Subcutaneous abdominal adipose tissue (tissue), 5 donors: ENCODE results near the gene BEST3.
"Not testable (repeated sequence)": the region's sequence is repeated elsewhere in the genome, so short reads cannot be mapped to it uniquely, and the experiment has no call there.

ENCODE experiments used
- H3K27ac ChIP-seq: one replicate; pipeline ENCODE4 v1.7.0; 2013; ENCODE audit warnings: low read depth, mild to moderate bottlenecking, inconsistent platforms, low read length, moderate library complexity
- H3K27me3 ChIP-seq, 5 donors: one replicate each; pipeline ENCODE4 v1.7.0; 2013; ENCODE audit warnings: low read length in 5 of 5, inconsistent platforms in 1 of 5; ENCODE audit not compliant: control insufficient read depth in 5 of 5, insufficient read depth in 4 of 5
- H3K36me3 ChIP-seq, 5 donors: one replicate each; pipeline ENCODE4 v1.7.0; 2013; ENCODE audit warnings: low read length in 5 of 5; ENCODE audit not compliant: control insufficient read depth in 5 of 5, insufficient read depth in 5 of 5
- H3K4me1 ChIP-seq, 5 donors: one replicate each; pipeline ENCODE4 v1.7.0; 2013; ENCODE audit warnings: low read length in 5 of 5, mild to moderate bottlenecking in 3 of 5, moderate library complexity in 1 of 5; ENCODE audit not compliant: control insufficient read depth in 5 of 5, insufficient read depth in 5 of 5
- H3K4me3 ChIP-seq, 5 donors: one replicate each; pipeline ENCODE4 v1.7.0; 2013; ENCODE audit warnings: low read length in 5 of 5, low read depth in 1 of 5
- H3K9ac ChIP-seq, 5 donors: one replicate each; pipeline ENCODE4 v1.7.0; 2013; ENCODE audit warnings: low read length in 5 of 5, mild to moderate bottlenecking in 4 of 5, moderate library complexity in 3 of 5
- H3K9me3 ChIP-seq, 5 donors: one replicate each; pipeline ENCODE4 v1.7.0; 2013; ENCODE audit warnings: low read length in 5 of 5; ENCODE audit not compliant: control insufficient read depth in 5 of 5
- donor health status: healthy.
- donor health status: healthy.
- donor health status: healthy.
- donor health status: healthy.
- donor health status: healthy.

Gene BEST3

DNA sequence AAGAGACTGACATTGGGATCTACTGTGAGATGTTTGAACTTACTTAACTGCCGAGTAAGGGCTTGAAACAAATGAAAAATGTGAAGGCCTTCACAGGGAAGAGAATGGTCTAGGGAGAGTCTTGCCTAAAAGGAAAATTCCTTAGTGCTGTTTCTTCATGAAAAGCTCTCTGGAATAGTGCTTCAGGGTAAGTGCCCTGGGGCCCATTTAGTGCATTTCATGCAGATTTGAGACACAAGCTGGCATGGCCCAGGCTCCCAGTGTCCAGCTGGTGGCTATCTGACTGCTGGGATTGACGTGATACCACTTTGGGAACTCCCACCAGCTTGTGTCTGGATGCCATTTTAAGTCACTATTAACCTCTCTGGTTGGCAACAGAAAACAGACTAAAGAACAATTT lies 26.9 kb downstream of the BEST3 start:
- Histone ChIP-seq H3K27ac (no peak overlapping the region), H3K27me3 (no peaks in the 10 kb centered on the region), H3K4me1 (peaks cover 0 to 9% (median 4%) of the 10 kb centered on the region in 5 donors), H3K9me3 (no peaks in the 10 kb centered on the region), H3K36me3 (no peaks in the 10 kb centered on the region), H3K9ac (no peak overlapping the region), H3K4me3 (no peak overlapping the region)

DNA sequence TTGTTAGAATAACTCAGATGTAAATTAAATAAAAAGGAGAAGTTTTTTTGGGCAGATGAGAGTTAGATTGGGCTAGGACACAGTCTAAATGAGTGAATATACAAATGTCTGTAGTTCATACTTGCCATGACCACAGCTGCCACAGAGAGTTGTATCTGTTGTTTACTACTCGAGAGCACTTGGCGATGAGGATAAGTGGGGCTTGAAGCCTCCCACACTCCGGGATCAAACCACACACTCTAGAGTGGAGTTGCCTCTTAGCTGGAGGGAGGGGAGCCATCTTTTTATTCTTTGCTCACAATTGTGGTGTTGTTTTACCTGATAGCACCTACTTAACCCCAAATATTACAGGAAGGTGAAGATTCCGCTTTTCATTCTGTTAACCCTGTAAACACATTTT lies 27.5 kb downstream of the BEST3 start:
- H3K9me3 ChIP-seq: no peaks in the 10 kb centered on the region
- peaks cover 0 to 9% (median 4%) of the 10 kb centered on the region in 5 donors for H3K4me1 ChIP-seq
- no peak overlapping the region for H3K27ac ChIP-seq
- H3K9ac ChIP-seq: no peak overlapping the region
- no peaks in the 10 kb centered on the region for H3K36me3 ChIP-seq
- H3K27me3 ChIP-seq: no peaks in the 10 kb centered on the region
- no peak overlapping the region for H3K4me3 ChIP-seq

DNA sequence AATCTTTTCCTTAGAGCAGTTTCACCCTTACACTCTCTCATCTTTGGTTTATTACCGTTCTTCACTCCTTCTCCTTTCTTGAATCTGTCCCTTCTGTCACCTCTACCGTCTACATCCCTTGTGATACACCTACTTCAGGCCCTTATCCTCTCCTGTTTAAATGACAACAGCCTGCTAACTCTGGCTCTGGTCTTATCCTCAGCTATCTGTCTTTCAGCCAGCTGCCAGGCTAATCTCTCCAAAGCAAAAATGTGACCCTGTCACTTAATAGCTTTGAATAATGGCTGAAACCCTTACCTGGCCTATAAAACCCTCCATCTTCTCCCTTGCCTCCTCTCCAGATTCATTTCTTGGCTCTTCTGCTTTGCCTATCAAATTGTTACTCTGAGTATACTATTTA lies 32.3 kb downstream of the BEST3 start:
- no peaks in the 10 kb centered on the region for H3K27me3 ChIP-seq
- H3K36me3 ChIP-seq: no peaks in the 10 kb centered on the region
- peaks cover 0 to 5% (median 0%) of the 10 kb centered on the region in 5 donors for H3K4me1 ChIP-seq
- H3K9ac ChIP-seq: no peak overlapping the region
- H3K4me3 ChIP-seq: no peak overlapping the region
- H3K27ac ChIP-seq: no peak overlapping the region
- no peaks in the 10 kb centered on the region for H3K9me3 ChIP-seq

DNA sequence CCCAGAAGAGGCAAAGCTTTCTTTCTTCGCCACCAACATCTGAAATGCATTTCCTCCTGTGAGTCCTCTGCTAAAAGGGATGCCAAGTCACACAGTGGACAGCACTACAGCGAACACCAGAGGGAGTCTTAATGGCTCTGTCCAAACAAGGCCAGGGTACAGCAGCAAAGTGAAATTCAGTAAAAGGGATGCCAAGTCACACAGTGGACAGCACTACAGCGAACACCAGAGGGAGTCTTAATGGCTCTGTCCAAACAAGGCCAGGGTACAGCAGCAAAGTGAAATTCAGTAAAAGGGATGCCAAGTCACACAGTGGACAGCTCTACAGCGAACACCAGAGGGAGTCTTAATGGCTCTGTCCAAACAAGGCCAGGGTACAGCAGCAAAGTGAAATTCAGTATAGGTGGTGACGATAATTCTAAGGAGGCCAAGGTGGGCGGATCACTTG lies 34.1 kb downstream of the BEST3 start:
- H3K4me3 ChIP-seq, H3K36me3 ChIP-seq, H3K4me1 ChIP-seq, H3K9ac ChIP-seq, H3K9me3 ChIP-seq, H3K27ac ChIP-seq, H3K27me3 ChIP-seq: not testable (repeated sequence)

DNA sequence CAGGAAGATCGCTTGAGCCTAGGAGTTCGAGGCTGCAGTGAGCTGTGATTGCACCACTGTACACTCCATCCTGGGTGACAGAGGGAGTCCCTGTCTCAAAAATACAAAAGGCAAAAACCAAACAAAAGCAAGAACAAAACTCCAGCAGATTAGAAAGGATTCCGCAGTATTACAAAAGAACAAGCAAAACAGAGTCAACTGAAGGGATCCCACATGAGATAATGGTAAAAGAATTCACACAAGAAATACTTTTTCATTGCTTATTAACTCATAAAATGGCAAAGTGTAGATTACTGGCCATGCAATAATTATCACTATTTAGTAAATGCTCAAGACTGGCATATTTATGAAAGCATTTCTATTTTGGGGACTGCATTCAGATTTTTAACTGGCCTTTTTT lies 35.4 kb downstream of the BEST3 start:
- Histone ChIP-seq H3K36me3 (no peaks in the 10 kb centered on the region), H3K9me3 (no peaks in the 10 kb centered on the region), H3K4me3 (no peak overlapping the region), H3K4me1 (no peaks in the 10 kb centered on the region), H3K9ac (no peak overlapping the region), H3K27me3 (no peaks in the 10 kb centered on the region), H3K27ac (no peak overlapping the region)

DNA sequence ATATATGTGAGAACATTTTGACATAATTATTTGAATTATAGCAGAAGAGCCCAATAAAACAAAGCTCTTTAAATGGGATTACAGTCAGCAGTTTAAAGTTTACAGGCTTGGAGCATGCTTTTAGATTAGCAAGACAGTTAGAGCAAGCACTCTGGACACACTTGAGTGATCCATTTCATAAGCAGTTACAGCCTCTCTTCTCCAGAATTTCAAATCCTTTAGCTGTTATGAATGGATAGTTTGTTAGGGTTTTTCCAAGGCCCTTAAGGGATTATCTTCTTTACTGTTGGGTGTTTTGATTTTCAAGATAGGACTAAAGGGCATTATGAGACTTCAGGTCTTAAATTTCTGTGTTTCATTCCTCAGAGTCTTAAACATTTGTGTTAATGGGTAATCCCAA lies 36.3 kb downstream of the BEST3 start:
- Histone ChIP-seq H3K27me3 (no peaks in the 10 kb centered on the region), H3K36me3 (no peaks in the 10 kb centered on the region), H3K9me3 (no peaks in the 10 kb centered on the region), H3K4me3 (no peak overlapping the region), H3K9ac (no peak overlapping the region), H3K4me1 (no peaks in the 10 kb centered on the region), H3K27ac (no peak overlapping the region)

DNA sequence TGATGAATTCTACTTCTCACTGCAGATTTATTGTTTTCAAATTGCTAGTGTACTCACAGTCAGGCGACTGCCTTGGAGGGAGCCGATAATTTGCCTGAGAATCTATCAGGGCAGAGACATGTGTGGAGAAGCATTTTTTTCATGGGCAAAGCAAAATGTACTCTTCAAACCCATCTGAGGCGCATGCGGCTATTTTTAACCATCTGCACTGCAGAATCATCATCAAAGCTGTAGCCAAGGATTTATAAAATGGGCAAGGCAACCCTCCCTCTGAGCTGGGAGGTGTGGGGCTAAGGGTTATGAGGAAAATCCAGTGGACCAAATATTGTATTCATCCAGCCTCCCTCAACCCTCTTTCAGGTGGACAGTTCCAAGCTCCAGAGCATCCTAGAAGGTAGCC lies 37.7 kb downstream of the BEST3 start:
- Histone ChIP-seq H3K4me1 (peaks cover 0 to under 1% (median 0%) of the 10 kb centered on the region in 5 donors), H3K9ac (no peak overlapping the region), H3K4me3 (no peak overlapping the region), H3K9me3 (no peaks in the 10 kb centered on the region), H3K27ac (no peak overlapping the region), H3K36me3 (no peaks in the 10 kb centered on the region), H3K27me3 (no peaks in the 10 kb centered on the region)

DNA sequence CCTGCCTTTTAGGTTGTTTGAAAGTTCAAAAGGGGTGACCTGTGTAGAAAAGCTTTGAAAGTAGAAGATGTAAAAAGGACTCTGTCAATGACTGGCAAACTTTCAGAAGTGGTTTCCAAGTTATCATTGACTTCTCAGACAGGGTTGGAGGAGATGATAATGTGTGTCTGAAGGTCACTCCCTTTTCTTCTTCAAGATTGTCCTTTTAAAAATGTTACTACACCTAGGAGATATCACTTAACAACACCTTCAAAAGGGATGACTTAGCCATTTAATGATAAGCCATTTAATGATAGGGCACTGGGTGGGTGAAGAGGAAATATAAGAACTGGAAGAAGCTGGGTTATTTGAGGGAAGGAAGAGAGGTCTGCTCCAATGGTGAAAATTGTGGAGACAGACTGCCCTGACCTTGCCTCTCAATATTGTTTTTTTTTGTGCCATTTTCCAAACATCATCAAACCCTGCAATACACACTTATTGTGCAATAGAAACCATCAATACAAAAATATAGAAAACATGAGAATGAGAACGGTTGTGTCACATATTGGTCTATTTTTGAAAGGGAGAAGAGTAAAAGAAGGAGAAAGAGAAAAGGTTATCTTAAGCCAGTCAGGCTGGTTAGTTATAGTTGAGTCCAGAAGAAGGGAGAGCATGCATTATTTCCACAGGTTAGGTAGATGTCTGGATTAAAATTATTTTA lies 38.8 kb downstream of the BEST3 start:
- Histone ChIP-seq H3K9ac (no peak overlapping the region), H3K9me3 (no peaks in the 10 kb centered on the region), H3K4me3 (no peak overlapping the region), H3K4me1 (peaks cover 0 to 7% (median 5%) of the 10 kb centered on the region in 5 donors), H3K27ac (no peak overlapping the region), H3K36me3 (no peaks in the 10 kb centered on the region), H3K27me3 (no peaks in the 10 kb centered on the region)

DNA sequence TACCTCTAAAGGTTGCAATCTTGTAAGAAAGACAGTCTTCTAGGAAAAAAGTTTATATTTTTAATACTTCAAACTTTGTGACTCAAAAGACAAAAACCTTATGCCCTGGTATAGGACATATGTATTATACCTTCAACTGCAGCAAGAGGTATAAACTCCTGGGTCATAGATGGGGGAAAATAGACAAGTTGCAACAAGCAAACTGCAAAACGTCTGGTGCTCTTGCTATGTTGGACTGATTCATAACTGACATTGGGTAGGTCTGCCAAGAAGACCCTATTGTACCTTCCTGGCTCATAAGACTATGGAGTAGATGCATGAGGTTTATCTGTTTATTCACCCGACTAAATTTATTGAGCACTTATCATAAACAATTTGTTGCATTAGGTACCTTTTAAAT lies 40.9 kb downstream of the BEST3 start:
- H3K9ac ChIP-seq: no peak overlapping the region
- H3K36me3 ChIP-seq: no peaks in the 10 kb centered on the region
- H3K9me3 ChIP-seq: no peaks in the 10 kb centered on the region
- H3K4me3 ChIP-seq: no peak overlapping the region
- H3K27me3 ChIP-seq: no peaks in the 10 kb centered on the region
- no peak overlapping the region for H3K27ac ChIP-seq
- H3K4me1 ChIP-seq: peaks cover 0 to 7% (median 5%) of the 10 kb centered on the region in 5 donors

DNA sequence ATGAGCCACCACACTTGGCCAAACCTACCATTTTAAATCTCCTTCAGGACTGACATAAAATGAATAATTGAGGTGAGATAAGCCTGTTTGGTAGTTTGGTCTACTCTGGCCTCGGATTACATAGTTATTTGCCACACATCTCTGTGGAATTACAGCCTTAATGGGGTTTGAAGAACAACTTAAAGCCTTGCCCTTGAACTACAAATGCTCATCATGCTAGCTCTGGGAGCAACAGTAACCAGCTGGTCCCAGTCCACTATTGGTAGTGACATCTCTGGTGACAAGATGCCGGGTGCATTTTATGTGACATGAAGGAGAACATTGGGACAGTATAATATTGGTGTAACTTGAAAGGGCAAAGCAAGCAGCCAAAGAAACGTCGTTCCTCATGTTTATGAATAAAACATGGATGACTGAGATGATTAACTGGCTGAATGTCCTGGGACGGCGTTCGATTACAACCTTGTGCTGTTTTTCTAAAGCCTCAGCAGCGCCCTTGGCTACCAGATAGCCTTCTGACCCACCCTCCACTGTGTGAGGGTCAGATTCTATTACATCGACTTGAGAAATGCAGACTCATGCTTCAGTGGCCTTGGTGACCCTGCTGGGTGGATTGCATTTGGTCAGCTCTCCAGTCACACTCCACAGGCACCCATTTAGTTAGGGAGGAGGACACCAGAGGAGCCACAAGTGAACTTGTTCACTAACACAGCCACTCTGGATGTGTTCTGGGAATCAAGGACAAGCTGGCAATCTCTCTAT lies 41.5 kb downstream of the BEST3 start:
- H3K4me1 ChIP-seq: peaks cover 0 to 7% (median 5%) of the 10 kb centered on the region in 5 donors
- no peak overlapping the region for H3K27ac ChIP-seq
- no peaks in the 10 kb centered on the region for H3K36me3 ChIP-seq
- H3K9ac ChIP-seq: no peak overlapping the region
- H3K4me3 ChIP-seq: no peak overlapping the region
- H3K9me3 ChIP-seq: no peaks in the 10 kb centered on the region
- no peaks in the 10 kb centered on the region for H3K27me3 ChIP-seq
